Measurements from ENCODE around the gene CDH11. TPM values are rescaled to one million over a fixed set of nuclear protein-coding genes. Genes with fewer than 3 reads are reported as not detected.

CDH11 gene
- total RNA-seq, 1 experiment from 2014 or later, result 297 TPM

- DNase-seq (ENCODE audit: low spot score), result no peak
- H3K9me3 ChIP-seq (ENCODE audit: low read depth, low read length, poor library complexity, severe bottlenecking), result no peaks in the 10 kb centered on the region
- H3K36me3 ChIP-seq (ENCODE audit: insufficient read depth, low read length, poor library complexity, severe bottlenecking), result no peaks in the 10 kb centered on the region
- H3K4me3 ChIP-seq (ENCODE audit: low read depth, low read length, poor library complexity, severe bottlenecking), result no peak overlapping the region
- intact Hi-C loops (cut with micrococcal nuclease; ENCODE audit: unreplicated experiment), result no loop called here
- TF ChIP-seq CTCF (conservative IDR thresholded peaks at IDR 0.05; ENCODE audit: low read depth, low read length), result no peak
- no peak for TF ChIP-seq EZH2 (IDR thresholded peaks at IDR 0.05; ENCODE audit: borderline replicate concordance, low read depth, low read length, poor library complexity, severe bottlenecking)
- no peaks in the 10 kb centered on the region for H3K4me1 ChIP-seq (ENCODE audit: insufficient read depth, low read length, poor library complexity, severe bottlenecking)
- ChIA-PET CTCF (no interaction called here), POLR2A (ENCODE audit: low non-redundant PET) (no interaction called here)
- H3K27me3 ChIP-seq (replicated peaks; ENCODE audit: insufficient read depth, low read depth, low read length, poor library complexity), result no peaks in the 10 kb centered on the region
- no TSS peak for BruUV-seq (replicated peaks)
- no peak overlapping the region for H3K27ac ChIP-seq (ENCODE audit: low read depth, low read length, poor library complexity, severe bottlenecking)
Observed at GRCh38 chr16:64900517-64900916, 221.3 kb downstream of the CDH11 start.

- H3K27ac ChIP-seq (ENCODE audit: low read depth, low read length, poor library complexity, severe bottlenecking), result no peak overlapping the region
- no peaks in the 10 kb centered on the region for H3K4me1 ChIP-seq (ENCODE audit: insufficient read depth, low read length, poor library complexity, severe bottlenecking)
- ChIA-PET CTCF (no interaction called here), POLR2A (ENCODE audit: low non-redundant PET) (no interaction called here)
- H3K4me3 ChIP-seq (ENCODE audit: low read depth, low read length, poor library complexity, severe bottlenecking), result no peak overlapping the region
- intact Hi-C loops (cut with micrococcal nuclease; ENCODE audit: unreplicated experiment), result no loop called here
- no peaks in the 10 kb centered on the region for H3K9me3 ChIP-seq (ENCODE audit: low read depth, low read length, poor library complexity, severe bottlenecking)
- no peak for DNase-seq (ENCODE audit: low spot score)
- BruUV-seq (replicated peaks), result no TSS peak
- H3K36me3 ChIP-seq (ENCODE audit: insufficient read depth, low read length, poor library complexity, severe bottlenecking), result no peaks in the 10 kb centered on the region
- TF ChIP-seq CTCF (conservative IDR thresholded peaks at IDR 0.05; ENCODE audit: low read depth, low read length) (no peak), EZH2 (IDR thresholded peaks at IDR 0.05; ENCODE audit: borderline replicate concordance, low read depth, low read length, poor library complexity, severe bottlenecking) (no peak)
- no peaks in the 10 kb centered on the region for H3K27me3 ChIP-seq (replicated peaks; ENCODE audit: insufficient read depth, low read depth, low read length, poor library complexity)
Observed at GRCh38 chr16:64900019-64900418, 221.8 kb downstream of the CDH11 start.

- POLR2A ChIA-PET (ENCODE audit: low non-redundant PET), result no interaction called here
Observed at GRCh38 chr16:64898159-64898558, 223.7 kb downstream of the CDH11 start.

More at GRCh38 chr16:64898159-64898558, 223.7 kb downstream of the CDH11 start:
- DNase-seq (ENCODE audit: low spot score), result no peak
- CTCF ChIA-PET, result no interaction called here
- Histone ChIP-seq H3K4me3 (ENCODE audit: low read depth, low read length, poor library complexity, severe bottlenecking) (no peak overlapping the region), H3K36me3 (ENCODE audit: insufficient read depth, low read length, poor library complexity, severe bottlenecking) (no peaks in the 10 kb centered on the region), H3K4me1 (ENCODE audit: insufficient read depth, low read length, poor library complexity, severe bottlenecking) (no peaks in the 10 kb centered on the region), H3K27ac (ENCODE audit: low read depth, low read length, poor library complexity, severe bottlenecking) (no peak overlapping the region), H3K9me3 (ENCODE audit: low read depth, low read length, poor library complexity, severe bottlenecking) (no peaks in the 10 kb centered on the region), H3K27me3 (replicated peaks; ENCODE audit: insufficient read depth, low read depth, low read length, poor library complexity) (no peaks in the 10 kb centered on the region)
- no TSS peak for BruUV-seq (replicated peaks)
- intact Hi-C loops (cut with micrococcal nuclease; ENCODE audit: unreplicated experiment), result no loop called here
- TF ChIP-seq CTCF (conservative IDR thresholded peaks at IDR 0.05; ENCODE audit: low read depth, low read length), result no peak
- TF ChIP-seq EZH2 (IDR thresholded peaks at IDR 0.05; ENCODE audit: borderline replicate concordance, low read depth, low read length, poor library complexity, severe bottlenecking), result no peak
